GM21447 (cell line): ENCODE measurements around the gene LGR6.

ENCODE experiments used
- ATAC-seq: cut with Tn5 transposase; IDR thresholded peaks from one replicate; pipeline ENCODE4 v1.9.1; 2021; ENCODE audit not compliant: unreplicated experiment

Gene LGR6

GRCh38 chr1:202365092-202365815 is 171.7 kb downstream of the LGR6 start:
- no peak for ATAC-seq

- no peak for ATAC-seq
Measured at GRCh38 chr1:202367271-202367670, 173.7 kb downstream of the LGR6 start.
